Measurements from ENCODE around the gene GDF9.

DNA sequence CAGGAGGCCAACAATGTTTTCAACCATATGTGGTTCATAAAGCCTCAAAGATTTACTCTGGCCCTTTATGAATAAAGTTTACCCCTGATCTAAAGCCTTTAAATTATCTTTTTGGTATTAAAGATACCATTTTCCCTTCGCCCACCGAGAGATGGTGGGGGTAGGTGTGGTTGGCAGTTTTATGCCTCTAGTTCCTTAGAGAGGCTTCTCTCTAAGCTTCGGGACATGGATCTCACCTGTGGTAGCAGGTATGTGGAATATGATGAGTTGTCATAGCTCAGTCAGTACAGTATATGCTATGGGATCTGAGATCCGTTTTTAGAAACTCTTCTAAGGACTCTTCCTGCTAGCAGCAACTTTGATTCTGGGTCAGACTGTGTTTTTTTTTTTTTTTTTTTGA is 2.5 kb upstream of the GDF9 start:
- TF ChIP-seq, protein P1, sequence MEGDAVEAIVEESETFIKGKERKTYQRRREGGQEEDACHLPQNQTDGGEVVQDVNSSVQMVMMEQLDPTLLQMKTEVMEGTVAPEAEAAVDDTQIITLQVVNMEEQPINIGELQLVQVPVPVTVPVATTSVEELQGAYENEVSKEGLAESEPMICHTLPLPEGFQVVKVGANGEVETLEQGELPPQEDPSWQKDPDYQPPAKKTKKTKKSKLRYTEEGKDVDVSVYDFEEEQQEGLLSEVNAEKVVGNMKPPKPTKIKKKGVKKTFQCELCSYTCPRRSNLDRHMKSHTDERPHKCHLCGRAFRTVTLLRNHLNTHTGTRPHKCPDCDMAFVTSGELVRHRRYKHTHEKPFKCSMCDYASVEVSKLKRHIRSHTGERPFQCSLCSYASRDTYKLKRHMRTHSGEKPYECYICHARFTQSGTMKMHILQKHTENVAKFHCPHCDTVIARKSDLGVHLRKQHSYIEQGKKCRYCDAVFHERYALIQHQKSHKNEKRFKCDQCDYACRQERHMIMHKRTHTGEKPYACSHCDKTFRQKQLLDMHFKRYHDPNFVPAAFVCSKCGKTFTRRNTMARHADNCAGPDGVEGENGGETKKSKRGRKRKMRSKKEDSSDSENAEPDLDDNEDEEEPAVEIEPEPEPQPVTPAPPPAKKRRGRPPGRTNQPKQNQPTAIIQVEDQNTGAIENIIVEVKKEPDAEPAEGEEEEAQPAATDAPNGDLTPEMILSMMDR (IDR thresholded peaks at IDR 0.05): no peak
- no peak for TF ChIP-seq TCF7L2 (IDR thresholded peaks at IDR 0.05; ENCODE audit: low read depth, low read length)
- TF ChIP-seq, protein P2, sequence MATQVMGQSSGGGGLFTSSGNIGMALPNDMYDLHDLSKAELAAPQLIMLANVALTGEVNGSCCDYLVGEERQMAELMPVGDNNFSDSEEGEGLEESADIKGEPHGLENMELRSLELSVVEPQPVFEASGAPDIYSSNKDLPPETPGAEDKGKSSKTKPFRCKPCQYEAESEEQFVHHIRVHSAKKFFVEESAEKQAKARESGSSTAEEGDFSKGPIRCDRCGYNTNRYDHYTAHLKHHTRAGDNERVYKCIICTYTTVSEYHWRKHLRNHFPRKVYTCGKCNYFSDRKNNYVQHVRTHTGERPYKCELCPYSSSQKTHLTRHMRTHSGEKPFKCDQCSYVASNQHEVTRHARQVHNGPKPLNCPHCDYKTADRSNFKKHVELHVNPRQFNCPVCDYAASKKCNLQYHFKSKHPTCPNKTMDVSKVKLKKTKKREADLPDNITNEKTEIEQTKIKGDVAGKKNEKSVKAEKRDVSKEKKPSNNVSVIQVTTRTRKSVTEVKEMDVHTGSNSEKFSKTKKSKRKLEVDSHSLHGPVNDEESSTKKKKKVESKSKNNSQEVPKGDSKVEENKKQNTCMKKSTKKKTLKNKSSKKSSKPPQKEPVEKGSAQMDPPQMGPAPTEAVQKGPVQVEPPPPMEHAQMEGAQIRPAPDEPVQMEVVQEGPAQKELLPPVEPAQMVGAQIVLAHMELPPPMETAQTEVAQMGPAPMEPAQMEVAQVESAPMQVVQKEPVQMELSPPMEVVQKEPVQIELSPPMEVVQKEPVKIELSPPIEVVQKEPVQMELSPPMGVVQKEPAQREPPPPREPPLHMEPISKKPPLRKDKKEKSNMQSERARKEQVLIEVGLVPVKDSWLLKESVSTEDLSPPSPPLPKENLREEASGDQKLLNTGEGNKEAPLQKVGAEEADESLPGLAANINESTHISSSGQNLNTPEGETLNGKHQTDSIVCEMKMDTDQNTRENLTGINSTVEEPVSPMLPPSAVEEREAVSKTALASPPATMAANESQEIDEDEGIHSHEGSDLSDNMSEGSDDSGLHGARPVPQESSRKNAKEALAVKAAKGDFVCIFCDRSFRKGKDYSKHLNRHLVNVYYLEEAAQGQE (IDR thresholded peaks at IDR 0.05; ENCODE audit: insufficient read depth in 1 of 2, low read depth in 2 of 2, low read length in 1 of 2): no peak
